ENCODE measurements around the gene KRTAP26-1.

The KRTAP26-1 gene

GRCh38 chr21:30271156-30271555, 49.0 kb downstream of the KRTAP26-1 start:
- no peak for DNase-seq

GRCh38 chr21:30269803-30270530, 50.1 kb downstream of the KRTAP26-1 start:
- DNase-seq: no peak
